Tongue (tissue), 2 donors: ENCODE measurements around the gene SPC25. TPM values are rescaled to one million over a fixed set of nuclear protein-coding genes. Genes with fewer than 3 reads are reported as not detected.
"Not testable (repeated sequence)": the region's sequence is repeated elsewhere in the genome, so short reads cannot be mapped to it uniquely, and the experiment has no call there.

Experiments used
- DNase-seq: peaks from one replicate; pipeline ENCODE4 v3.0.0-alpha.2; 2015
- total RNA-seq: library from RNA; depleted of rRNA; stranded (reverse); fragments of >200 nt; gene quantifications from one replicate; pipeline ENCODE4 v1.2.3, GENCODE V29; 2014

The SPC25 gene
- 3.4 TPM for total RNA-seq

GRCh38 chr2:168890006-168890782, at the start of gene SPC25:
Gene SPC25 (minus strand): TSS chr2:168890430. CDS start chr2:168889519, 911 bp downstream.
- peak; percentile 97 for DNase-seq

- no peak for DNase-seq
These were observed 49.7 kb upstream of the SPC25 start for GRCh38 chr2:168939918-168940317.

- DNase-seq, result no peak
These were observed 48.8 kb upstream of the SPC25 start for GRCh38 chr2:168939061-168939460.

- no peak for DNase-seq
These were observed 45.8 kb upstream of the SPC25 start for GRCh38 chr2:168935810-168936581.

GRCh38 chr2:168934826-168935225, 44.6 kb upstream of the SPC25 start:
- no peak for DNase-seq

- not testable (repeated sequence) for DNase-seq
These were observed 41.9 kb upstream of the SPC25 start for GRCh38 chr2:168932174-168932573.

- no peak for DNase-seq
These were observed 40.0 kb upstream of the SPC25 start for GRCh38 chr2:168930242-168930641.

- DNase-seq, result peak; percentile 6
These were observed 38.8 kb upstream of the SPC25 start for GRCh38 chr2:168929031-168929430.

GRCh38 chr2:168928113-168928831, 38.0 kb upstream of the SPC25 start:
- DNase-seq, result no peak

GRCh38 chr2:168926621-168927386, 36.6 kb upstream of the SPC25 start:
- DNase-seq, result no peak

- peak; percentile 66 for DNase-seq
These were observed 30.4 kb upstream of the SPC25 start for GRCh38 chr2:168920504-168921157.

- no peak for DNase-seq
These were observed 26.1 kb upstream of the SPC25 start for GRCh38 chr2:168916331-168916675.

GRCh38 chr2:168915441-168916330, 25.5 kb upstream of the SPC25 start:
- DNase-seq, result peak; percentile 14

GRCh38 chr2:168913495-168913894, 23.3 kb upstream of the SPC25 start:
- no peak for DNase-seq

GRCh38 chr2:168912901-168913369, 22.7 kb upstream of the SPC25 start:
- peak; percentile 83 for DNase-seq

GRCh38 chr2:168912466-168912865, 22.2 kb upstream of the SPC25 start:
- DNase-seq, result no peak

- no peak for DNase-seq
These were observed 20.1 kb upstream of the SPC25 start for GRCh38 chr2:168910330-168910729.

GRCh38 chr2:168907940-168908662, 17.9 kb upstream of the SPC25 start:
- no peak for DNase-seq

GRCh38 chr2:168904358-168904757, 14.1 kb upstream of the SPC25 start:
- DNase-seq, result no peak

GRCh38 chr2:168903888-168904287, 13.7 kb upstream of the SPC25 start:
- DNase-seq, result no peak
